Central memory CD4-positive, alpha-beta T cell (primary cell): ENCODE results near the gene WTIP.
"Not testable (repeated sequence)": the region's sequence is repeated elsewhere in the genome, so short reads cannot be mapped to it uniquely, and the experiment has no call there.

Experiments
- DNase-seq: peaks from one replicate; pipeline ENCODE4 v3.0.0; 2022
- total RNA-seq, 3 experiments: gene quantifications; one replicate each; lab custom pipeline; 2026; lab: John Stamatoyannopoulos, UW

Gene WTIP
- total RNA-seq: 0.71 to 2.9 (median 1.1) reads per million in 3 experiments

GRCh38 chr19:34480971-34481841, at the start of gene WTIP:
TSS of gene WTIP (plus strand) at chr19:34481758. CDS start at chr19:34481975, 217 bp downstream.
- DNase-seq: no peak

GRCh38 chr19:34432797-34433196, 48.8 kb upstream of the WTIP start:
- DNase-seq: no peak

- DNase-seq: no peak
Observed at GRCh38 chr19:34436716-34437115, 44.8 kb upstream of the WTIP start.

GRCh38 chr19:34448191-34448590, 33.4 kb upstream of the WTIP start:
- no peak for DNase-seq

GRCh38 chr19:34452723-34453122, 28.8 kb upstream of the WTIP start:
- no peak for DNase-seq

GRCh38 chr19:34454091-34454490, 27.5 kb upstream of the WTIP start:
- DNase-seq: no peak

- no peak for DNase-seq
Observed at GRCh38 chr19:34454685-34455084, 26.9 kb upstream of the WTIP start.

GRCh38 chr19:34455783-34456480, 25.6 kb upstream of the WTIP start:
- DNase-seq: not testable (repeated sequence)

- DNase-seq: no peak
Observed at GRCh38 chr19:34457446-34457845, 24.1 kb upstream of the WTIP start.

- DNase-seq: no peak
Observed at GRCh38 chr19:34458677-34459076, 22.9 kb upstream of the WTIP start.

GRCh38 chr19:34459614-34460013, 21.9 kb upstream of the WTIP start:
- no peak for DNase-seq

GRCh38 chr19:34461375-34462100, 20.0 kb upstream of the WTIP start:
- DNase-seq: no peak

- DNase-seq: not testable (repeated sequence)
Observed at GRCh38 chr19:34464785-34465184, 16.8 kb upstream of the WTIP start.

GRCh38 chr19:34468409-34468808, 13.1 kb upstream of the WTIP start:
- no peak for DNase-seq

- not testable (repeated sequence) for DNase-seq
Observed at GRCh38 chr19:34469026-34469425, 12.5 kb upstream of the WTIP start.

GRCh38 chr19:34471906-34472700, 9.5 kb upstream of the WTIP start:
- no peak for DNase-seq

GRCh38 chr19:34474233-34474989, 7.1 kb upstream of the WTIP start:
- no peak for DNase-seq

GRCh38 chr19:34475026-34475974, 6.3 kb upstream of the WTIP start:
- no peak for DNase-seq

- DNase-seq: no peak
Observed at GRCh38 chr19:34475975-34476594, 5.5 kb upstream of the WTIP start.

GRCh38 chr19:34478496-34478895, 3.1 kb upstream of the WTIP start:
- DNase-seq: not testable (repeated sequence)
